GM21381 (cell line): ENCODE measurements around the gene PCDHGA6.

Source experiments
- ATAC-seq: cut with Tn5 transposase; IDR thresholded peaks from one replicate; pipeline ENCODE4 v1.9.1; 2021; ENCODE audit warnings: mild to moderate bottlenecking, moderate library complexity; ENCODE audit not compliant: unreplicated experiment

The PCDHGA6 gene

GRCh38 chr5:141419074-141419880, 45.6 kb downstream of the PCDHGA6 start:
- no peak for ATAC-seq

GRCh38 chr5:141420855-141421488, 47.3 kb downstream of the PCDHGA6 start, which contains the start of gene PCDHGA11:
Gene PCDHGA11, plus strand, starts transcription at chr5:141421051. Its CDS starts 177 bp downstream, at chr5:141421228.
- ATAC-seq: no peak

GRCh38 chr5:141421489-141421855, 47.8 kb downstream of the PCDHGA6 start:
- ATAC-seq: no peak

- ATAC-seq: no peak
Measured at GRCh38 chr5:141422742-141423291, 49.1 kb downstream of the PCDHGA6 start.

- ATAC-seq: no peak
Measured at GRCh38 chr5:141427783-141428426, 54.2 kb downstream of the PCDHGA6 start.
